NCI-H69 (cell line): ENCODE results near the gene OR52N1.

Experiments used
- DNase-seq: peaks from one replicate; lab custom pipeline; 2025; lab: John Stamatoyannopoulos, UW

The OR52N1 gene

GRCh38 chr11:5791165-5791564 is at the start of gene OR52N1:
TSS of gene OR52N1 (minus strand) at chr11:5791265. CDS start at chr11:5788816, 2,449 bp downstream.
- DNase-seq = no peak

- no peak for DNase-seq
These were observed 46.6 kb upstream of the OR52N1 start for GRCh38 chr11:5837695-5838094.

- no peak for DNase-seq
These were observed 42.4 kb upstream of the OR52N1 start for GRCh38 chr11:5833446-5833845.

- DNase-seq = no peak
These were observed 40.2 kb upstream of the OR52N1 start for GRCh38 chr11:5831196-5831829.

- no peak for DNase-seq
These were observed 27.3 kb upstream of the OR52N1 start for GRCh38 chr11:5818245-5818886.

GRCh38 chr11:5815534-5815933 is 24.5 kb upstream of the OR52N1 start:
- DNase-seq = no peak

- DNase-seq = no peak
These were observed 19.1 kb upstream of the OR52N1 start for GRCh38 chr11:5809905-5810795.

GRCh38 chr11:5809122-5809519 is 18.1 kb upstream of the OR52N1 start:
- no peak for DNase-seq

GRCh38 chr11:5808500-5809121 is 17.5 kb upstream of the OR52N1 start, which contains the start of gene OR52N2:
TSS of gene OR52N2 (plus strand) at chr11:5808924. CDS start at chr11:5820336, 11,412 bp downstream.
- peak; percentile 66 for DNase-seq

- no peak for DNase-seq
These were observed 16.5 kb upstream of the OR52N1 start for GRCh38 chr11:5807580-5807979.

- DNase-seq = no peak
These were observed 12.9 kb upstream of the OR52N1 start for GRCh38 chr11:5803982-5804381.

- no peak for DNase-seq
These were observed 5.5 kb upstream of the OR52N1 start for GRCh38 chr11:5796541-5796940.

- no peak for DNase-seq
These were observed 7.8 kb downstream of the OR52N1 start, which contains the start of gene OR52N5 for GRCh38 chr11:5783255-5783654. TSS of gene OR52N5 (minus strand) at chr11:5783355. CDS start at chr11:5778634, 4,721 bp downstream.

GRCh38 chr11:5767056-5767455 is 24.0 kb downstream of the OR52N1 start:
- no peak for DNase-seq

- no peak for DNase-seq
These were observed 37.1 kb downstream of the OR52N1 start, which contains the start of gene OR52N4 for GRCh38 chr11:5753943-5754342. TSS of gene OR52N4 (plus strand) at chr11:5754243. CDS start at chr11:5754741, 498 bp downstream.

GRCh38 chr11:5749836-5750235 is 41.2 kb downstream of the OR52N1 start:
- DNase-seq = no peak

GRCh38 chr11:5746614-5747013 is 44.5 kb downstream of the OR52N1 start:
- no peak for DNase-seq

GRCh38 chr11:5738431-5738830 is 52.6 kb downstream of the OR52N1 start:
- DNase-seq = no peak

- no peak for DNase-seq
These were observed 53.2 kb downstream of the OR52N1 start for GRCh38 chr11:5737670-5738392.

GRCh38 chr11:5737091-5737490 is 54.0 kb downstream of the OR52N1 start:
- DNase-seq = no peak
